Left lung (tissue), 10 donors: ENCODE measurements around the gene USP5. TPM values are rescaled to one million over a fixed set of nuclear protein-coding genes. Genes with fewer than 3 reads are reported as not detected.

Source experiments
- ATAC-seq: fragments of 200-7000 bp; cut with Tn5 transposase; one replicate; pipeline ENCODE4 v1.9.1; 2020; ENCODE audit warnings: moderate library complexity
- DNase-seq, 4 donors: peaks; one replicate each; pipeline ENCODE4 v3.0.0-alpha.2; 2013 to 2020
- H3K27ac ChIP-seq, 2 donors: fragments of 200-600 bp; sonication (generic) in 1 of 2; one replicate each; pipeline versions ENCODE4 v1.5.0 to v1.8.0; 2020 to 2021
- H3K27me3 ChIP-seq, 2 donors: fragments of 200-600 bp; sonication (generic) in 1 of 2; one replicate each; pipeline versions ENCODE4 v1.5.0 to v1.8.0; 2020 to 2021
- H3K36me3 ChIP-seq, 2 donors: fragments of 200-600 bp; sonication (generic) in 1 of 2; one replicate each; pipeline versions ENCODE4 v1.5.0 to v1.8.0; 2020 to 2021
- H3K4me1 ChIP-seq, 2 donors: fragments of 200-600 bp; one replicate each; pipeline ENCODE4 v1.8.0; 2021
- H3K4me3 ChIP-seq, 2 donors: fragments of 200-600 bp; sonication (generic) in 1 of 2; one replicate each; pipeline versions ENCODE4 v1.5.0 to v1.8.0; 2020 to 2021; ENCODE audit warnings: mild to moderate bottlenecking in 1 of 2
- H3K9me3 ChIP-seq, 2 donors: fragments of 200-600 bp; sonication (generic) in 1 of 2; one replicate each; pipeline versions ENCODE4 v1.5.0 to v1.8.0; 2020 to 2021
- CTCF ChIP-seq, 2 donors: fragments of 200-600 bp; sonication (generic) in 1 of 2; IDR thresholded peaks; one replicate each; pipeline versions ENCODE4 v1.5.0 to v1.8.0; 2021; ENCODE audit warnings: antibody characterized with exemption in 2 of 2
- intact Hi-C, 2 donors: fragments of 100-400 bp; cut with DNase I; formaldehyde crosslinking; loops; one replicate each; pipeline versions ENCODE4 v1.11.2 to v1.14.2; 2022
- polyA plus RNA-seq, 6 donors: library from polyadenylated mRNA; unstranded; fragments of 120-200 nt; gene quantifications; one replicate each; pipeline ENCODE4 v1.2.1, GENCODE V29; 2013; ENCODE audit not compliant: insufficient read length in 6 of 6
- total RNA-seq, 2 donors: library from RNA; stranded (reverse); fragmentation: NEBNext Ultra II Directional; extraction: Animal tissue kit (Norgen Biotek cat#: 25700); gene quantifications; one replicate each; pipeline ENCODE4 v1.2.1, GENCODE V29; 2021
- donor health status: DM: no; HTN: yes; CAD: no.
- donor health status: DM: no; HTN: no; CAD: no.

Gene USP5
- total and polyA plus RNA-seq, 8 donors, result 50.8 to 90.2 (median 59.7) TPM

GRCh38 chr12:6858799-6859198, 6.8 kb downstream of the USP5 start:
- Histone ChIP-seq H3K4me1 (peaks cover 0 to 4% of the 10 kb centered on the region in 2 donors), H3K9me3 (no peaks in the 10 kb centered on the region), H3K4me3 (no peak overlapping the region), H3K36me3 (peaks cover 0 to 88% of the 10 kb centered on the region in 2 donors), H3K27ac (no peak overlapping the region), H3K27me3 (no peaks in the 10 kb centered on the region)
- ATAC-seq (no peak), DNase-seq (no peak)
- intact Hi-C loops, result no loop called here
- TF ChIP-seq CTCF (IDR thresholded peaks at IDR 0.05), result no peak

- ATAC-seq (no peak), DNase-seq (no peak)
- Histone ChIP-seq H3K27me3 (no peaks in the 10 kb centered on the region), H3K4me1 (no peaks in the 10 kb centered on the region), H3K36me3 (peaks cover 0 to 100% of the 10 kb centered on the region in 2 donors), H3K4me3 (no peak overlapping the region), H3K27ac (no peak overlapping the region), H3K9me3 (no peaks in the 10 kb centered on the region)
- intact Hi-C loops, result no loop called here
- no peak for TF ChIP-seq CTCF (IDR thresholded peaks at IDR 0.05)
Observed at GRCh38 chr12:6860116-6860515, 8.2 kb downstream of the USP5 start.

GRCh38 chr12:6860942-6861341, 9.0 kb downstream of the USP5 start:
- no peak for TF ChIP-seq CTCF (IDR thresholded peaks at IDR 0.05)
- intact Hi-C loops, result no loop called here
- H3K4me3 ChIP-seq, result no peak overlapping the region
- DNase-seq (no peak), ATAC-seq (no peak)
- H3K27me3 ChIP-seq, result no peaks in the 10 kb centered on the region
- H3K4me1 ChIP-seq, result no peaks in the 10 kb centered on the region
- no peaks in the 10 kb centered on the region for H3K9me3 ChIP-seq
- H3K27ac ChIP-seq, result no peak overlapping the region
- H3K36me3 ChIP-seq, result peaks cover 0 to 100% of the 10 kb centered on the region in 2 donors

- H3K4me3 ChIP-seq, result no peak overlapping the region
- intact Hi-C loops, result no loop called here
- no peaks in the 10 kb centered on the region for H3K9me3 ChIP-seq
- ATAC-seq (no peak), DNase-seq (no peak)
- peaks cover 0 to 1% of the 10 kb centered on the region in 2 donors for H3K4me1 ChIP-seq
- no peak overlapping the region for H3K27ac ChIP-seq
- no peaks in the 10 kb centered on the region for H3K27me3 ChIP-seq
- no peak for TF ChIP-seq CTCF (IDR thresholded peaks at IDR 0.05)
- H3K36me3 ChIP-seq, result peaks cover 0 to 99% of the 10 kb centered on the region in 2 donors
Observed at GRCh38 chr12:6861391-6861790, 9.4 kb downstream of the USP5 start.

GRCh38 chr12:6863033-6863432, 11.1 kb downstream of the USP5 start:
- no peaks in the 10 kb centered on the region for H3K27me3 ChIP-seq
- peaks cover 0 to 82% of the 10 kb centered on the region in 2 donors for H3K36me3 ChIP-seq
- DNase-seq (no peak), ATAC-seq (no peak)
- no peaks in the 10 kb centered on the region for H3K9me3 ChIP-seq
- intact Hi-C loops, result no loop called here
- no peak overlapping the region for H3K27ac ChIP-seq
- no peak for TF ChIP-seq CTCF (IDR thresholded peaks at IDR 0.05)
- H3K4me1 ChIP-seq, result peaks cover 3 to 9% of the 10 kb centered on the region in 2 donors
- no peak overlapping the region for H3K4me3 ChIP-seq
